CD1c-positive myeloid dendritic cell (primary cell): ENCODE results near the gene HSDL2.
"Not testable (repeated sequence)": the region's sequence is repeated elsewhere in the genome, so short reads cannot be mapped to it uniquely, and the experiment has no call there.

ENCODE experiments used
- DNase-seq: peaks from one replicate; pipeline ENCODE4 v3.0.0-alpha.2; 2016; ENCODE audit errors: extremely low spot score

The HSDL2 gene

DNA sequence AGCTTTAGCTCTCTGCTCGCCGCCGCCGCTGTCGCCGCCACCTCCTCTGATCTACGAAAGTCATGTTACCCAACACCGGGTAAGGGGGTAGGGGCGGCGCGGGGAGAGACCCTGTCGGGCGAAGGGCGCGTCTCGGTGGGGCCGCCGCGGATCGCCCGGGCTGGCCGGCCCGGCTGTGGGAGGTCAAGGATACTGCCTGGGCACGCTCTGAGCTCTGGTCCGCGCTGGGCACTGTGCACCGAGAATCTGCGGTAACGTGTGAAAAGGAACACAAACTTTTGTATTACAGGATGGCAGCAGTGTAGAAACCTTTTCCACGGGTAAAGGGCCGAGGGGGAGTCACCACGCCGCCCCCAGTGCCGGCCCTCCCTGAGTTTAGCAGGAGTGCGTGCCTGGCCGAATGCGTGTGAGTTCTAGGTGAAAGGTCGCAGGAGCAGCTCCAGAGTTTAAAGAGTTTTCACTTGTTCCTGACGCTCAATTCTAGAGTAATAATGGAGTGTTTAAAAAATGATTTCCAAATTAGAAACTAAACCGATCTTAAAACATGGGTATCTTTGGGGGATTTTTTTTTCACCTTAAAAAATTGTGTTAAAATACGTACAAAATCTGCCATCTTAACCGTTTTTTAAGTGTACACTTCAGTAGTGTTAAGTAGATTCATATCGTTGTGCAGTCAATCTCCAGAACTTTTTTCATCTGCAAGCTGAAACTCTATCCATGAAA lies at the start of gene HSDL2:
HSDL2 (plus strand) TSS at position 7 of the 723 bp plus-strand sequence; CDS start at position 63, 56 bp downstream.
- DNase-seq, result peak; percentile 71

DNA sequence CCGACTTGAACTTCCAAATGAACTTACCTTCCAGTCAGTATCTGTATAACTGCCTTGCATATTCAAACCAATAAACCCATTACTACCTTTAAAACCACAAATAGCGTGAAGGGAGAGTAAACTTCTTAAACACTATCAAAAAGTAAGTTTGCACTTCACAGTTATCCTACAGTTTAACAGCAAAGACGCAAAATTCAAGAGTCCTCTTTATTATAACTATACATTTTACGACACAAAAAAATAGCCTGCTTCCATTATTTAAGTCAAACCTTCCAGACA lies 48.3 kb upstream of the HSDL2 start:
- DNase-seq, result no peak

DNA sequence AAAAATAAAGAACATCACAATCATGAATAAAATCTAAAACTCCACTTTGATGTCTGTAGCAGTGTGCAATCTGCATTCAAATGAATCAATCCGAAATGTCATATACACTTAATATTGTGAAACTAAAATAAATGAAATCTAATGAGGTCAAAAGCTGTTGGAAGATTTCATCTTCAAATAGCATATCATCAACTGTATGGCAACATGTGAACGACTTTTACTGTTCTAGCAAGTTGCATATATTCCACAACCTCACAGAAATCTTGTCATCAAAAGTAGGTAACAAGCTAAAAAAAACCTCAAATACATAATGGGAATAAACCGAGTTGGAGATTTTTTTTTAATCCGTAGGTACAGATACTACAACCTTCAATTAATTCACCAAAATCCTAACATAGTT lies 47.7 kb upstream of the HSDL2 start:
- DNase-seq, result peak; percentile 17

DNA sequence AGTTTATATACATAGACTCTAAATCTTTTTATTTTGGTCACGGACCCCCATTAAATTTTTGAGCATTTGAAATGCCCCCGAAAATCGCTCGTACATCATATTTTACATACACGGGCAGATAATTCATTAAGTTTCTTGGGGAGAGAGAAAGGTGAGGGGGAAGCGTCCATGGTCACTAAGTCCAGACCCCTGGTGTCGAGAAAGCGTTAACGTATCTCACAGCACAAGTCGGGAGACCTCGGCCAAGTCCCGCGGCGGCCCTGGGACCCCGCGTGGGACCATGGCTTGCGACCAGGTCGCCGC lies 47.3 kb upstream of the HSDL2 start:
- DNase-seq, result no peak

DNA sequence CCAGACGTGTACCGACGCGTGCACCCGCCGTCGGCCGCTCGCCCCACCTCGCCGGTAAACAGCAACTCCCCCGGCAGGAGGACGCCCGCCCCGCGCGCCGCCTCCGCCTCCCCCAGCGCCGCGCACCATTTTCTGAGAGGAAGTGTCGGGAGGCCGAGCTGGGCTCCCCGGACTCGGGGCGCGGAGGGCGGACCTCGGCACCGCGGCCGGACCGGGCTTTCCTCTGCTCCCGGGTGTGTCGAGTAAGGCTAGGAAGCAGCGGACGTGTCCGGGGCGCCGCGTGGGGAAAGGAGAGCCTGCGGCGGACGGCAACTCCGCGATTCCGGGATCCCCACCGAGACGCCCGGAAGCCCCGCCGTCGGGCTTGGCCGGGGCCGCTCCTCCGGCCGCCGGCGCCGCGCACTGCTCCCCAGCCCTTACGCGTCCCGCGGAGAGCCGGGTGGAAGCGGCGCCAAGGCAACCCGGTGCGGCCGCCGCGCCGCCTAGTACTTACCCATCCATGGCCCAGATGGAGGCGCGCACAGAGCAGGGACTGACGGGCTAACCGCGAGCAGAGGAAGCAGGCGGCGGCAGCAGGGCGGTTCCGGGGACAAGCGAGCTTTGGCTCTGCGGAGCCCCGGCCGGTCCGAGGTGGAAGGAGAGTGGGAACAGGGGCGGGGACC lies 46.8 kb upstream of the HSDL2 start, which contains the start of gene PTBP3:
PTBP3 (minus strand) TSS at position 643 of the 662 bp plus-strand sequence. CDS start 35,754 bp downstream, outside the sequence.
- peak; percentile 80 for DNase-seq

DNA sequence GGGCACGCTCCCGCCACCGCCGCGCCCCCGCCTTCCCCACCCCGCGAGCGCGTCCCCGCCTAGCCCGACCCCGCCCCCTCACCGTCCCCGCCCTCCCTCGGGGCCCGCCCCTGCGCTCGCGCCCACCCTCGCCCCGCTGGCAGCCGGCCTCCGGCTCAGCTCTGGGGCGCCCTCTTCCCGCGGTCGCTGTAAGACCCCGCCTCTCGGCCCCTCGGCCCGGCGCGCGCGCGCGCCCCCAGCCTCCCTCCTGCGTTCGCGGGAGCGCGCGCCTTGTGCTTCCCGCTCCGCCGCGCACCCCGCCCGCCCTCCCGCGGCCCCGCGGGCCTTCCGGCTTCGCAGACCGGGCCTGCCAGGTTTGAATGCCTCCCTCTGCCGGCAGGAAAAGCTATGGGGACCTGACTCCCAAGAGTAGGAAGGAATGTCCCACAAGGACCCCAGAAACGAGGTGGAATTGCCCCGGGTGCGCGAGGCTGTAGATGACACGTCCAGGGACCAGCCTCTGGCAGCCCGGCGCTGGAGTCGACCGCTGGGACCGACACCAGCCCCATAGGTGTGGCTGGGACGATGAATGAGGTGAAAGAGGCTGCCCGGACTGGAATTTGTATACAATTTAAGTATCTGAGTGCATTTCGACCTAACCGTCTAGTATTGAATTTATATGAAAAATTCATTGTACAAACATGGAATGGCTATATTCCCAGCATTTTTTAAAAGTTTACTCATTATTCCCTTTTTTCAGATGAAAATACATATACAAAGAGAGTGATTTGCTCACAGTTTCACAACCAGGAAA lies 46.1 kb upstream of the HSDL2 start:
- DNase-seq, result peak; percentile 97

DNA sequence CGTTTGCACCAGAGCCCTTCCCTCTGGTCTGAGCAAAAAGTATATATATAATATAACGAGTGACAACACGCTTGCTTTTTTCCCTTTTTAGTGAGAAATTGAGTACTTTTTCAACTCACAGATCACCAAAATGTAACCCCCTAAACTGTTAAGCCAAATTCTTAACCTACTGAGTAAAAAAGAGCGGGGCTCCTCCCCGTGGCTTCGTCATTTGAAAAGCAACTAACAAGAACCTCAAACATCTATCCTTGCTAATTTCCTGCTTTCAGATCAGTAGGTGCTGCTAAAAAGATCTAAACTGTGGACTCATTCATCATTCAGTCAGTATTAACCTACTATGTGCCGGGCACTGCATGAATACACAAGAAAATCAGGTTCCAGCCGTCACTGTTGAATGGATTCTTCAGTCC lies 45.5 kb upstream of the HSDL2 start:
- peak; percentile 38 for DNase-seq

DNA sequence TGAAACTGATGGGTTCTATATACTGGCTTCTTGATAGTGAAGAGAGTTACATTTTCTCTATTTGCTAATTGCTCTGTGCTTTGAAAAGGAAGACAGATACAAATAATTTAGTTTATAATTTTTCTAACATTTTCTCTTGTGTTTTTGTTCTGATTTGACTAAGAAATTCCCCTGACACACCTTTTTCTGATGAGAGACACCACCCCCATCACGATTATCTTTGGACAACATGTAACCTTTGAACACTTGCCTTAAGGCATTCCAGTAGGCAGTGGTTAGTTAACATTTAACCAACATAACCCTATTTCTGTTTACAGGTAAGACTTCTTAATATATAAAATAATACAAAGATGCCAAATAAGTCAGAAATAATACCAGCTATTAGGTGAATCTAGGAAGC lies 42.4 kb upstream of the HSDL2 start:
- DNase-seq, result no peak

DNA sequence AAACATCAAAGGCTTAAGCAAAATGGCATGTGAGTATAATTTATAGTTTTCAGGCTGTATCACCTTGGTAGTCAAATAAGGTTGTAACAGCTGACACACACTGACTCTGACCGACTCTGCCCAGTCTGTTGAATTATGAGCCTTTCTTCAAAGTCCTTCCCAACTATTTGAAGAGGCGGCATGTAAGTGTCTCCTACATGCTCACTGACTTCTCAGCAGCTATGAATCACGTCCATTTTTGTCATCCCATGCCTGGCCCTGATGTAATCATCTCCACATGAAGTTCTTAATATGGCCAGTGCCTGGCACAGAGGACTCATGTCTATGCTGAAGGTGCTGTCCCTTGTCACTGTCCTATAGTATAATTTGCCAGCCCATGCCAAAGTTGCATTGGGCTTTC lies 41.3 kb upstream of the HSDL2 start:
- DNase-seq, result no peak

DNA sequence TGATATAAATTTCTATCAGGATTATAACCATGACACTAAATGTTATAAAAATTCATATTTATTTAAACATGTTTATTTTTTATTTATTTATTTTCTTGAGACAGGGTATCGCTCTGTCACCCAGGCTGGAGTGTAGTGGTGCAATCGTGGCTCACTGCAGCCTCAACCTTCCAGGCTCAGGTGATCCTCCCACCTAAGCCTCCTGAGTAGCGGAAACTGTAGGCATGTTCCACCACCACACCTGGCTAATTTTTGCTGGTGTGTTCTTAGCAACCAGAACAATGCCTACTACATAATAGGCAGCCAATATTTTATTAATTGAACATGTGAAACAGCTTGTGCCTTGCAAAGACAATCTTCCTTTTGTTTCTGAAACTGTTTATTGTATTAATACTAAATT lies 40.0 kb upstream of the HSDL2 start:
- no peak for DNase-seq

DNA sequence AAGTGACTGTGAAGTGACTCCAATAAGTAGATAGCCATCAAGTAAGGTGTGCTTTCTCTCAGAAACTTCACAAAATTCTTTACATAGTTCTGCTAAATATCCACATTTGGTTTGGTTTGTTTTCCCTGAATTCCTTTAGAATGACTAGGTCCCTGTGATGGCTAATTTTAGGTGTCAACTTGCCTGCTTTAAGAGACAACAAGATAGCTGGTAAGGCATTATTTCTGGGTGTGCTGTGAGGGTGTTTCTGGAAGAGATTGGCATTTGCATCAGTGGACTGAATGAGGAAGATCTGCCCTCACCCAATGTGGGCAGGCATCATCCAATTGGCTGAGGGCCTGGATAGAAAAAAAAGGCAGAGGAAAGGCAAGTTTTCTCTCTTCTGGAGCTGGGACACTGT lies 38.2 kb upstream of the HSDL2 start:
- DNase-seq, result no peak

DNA sequence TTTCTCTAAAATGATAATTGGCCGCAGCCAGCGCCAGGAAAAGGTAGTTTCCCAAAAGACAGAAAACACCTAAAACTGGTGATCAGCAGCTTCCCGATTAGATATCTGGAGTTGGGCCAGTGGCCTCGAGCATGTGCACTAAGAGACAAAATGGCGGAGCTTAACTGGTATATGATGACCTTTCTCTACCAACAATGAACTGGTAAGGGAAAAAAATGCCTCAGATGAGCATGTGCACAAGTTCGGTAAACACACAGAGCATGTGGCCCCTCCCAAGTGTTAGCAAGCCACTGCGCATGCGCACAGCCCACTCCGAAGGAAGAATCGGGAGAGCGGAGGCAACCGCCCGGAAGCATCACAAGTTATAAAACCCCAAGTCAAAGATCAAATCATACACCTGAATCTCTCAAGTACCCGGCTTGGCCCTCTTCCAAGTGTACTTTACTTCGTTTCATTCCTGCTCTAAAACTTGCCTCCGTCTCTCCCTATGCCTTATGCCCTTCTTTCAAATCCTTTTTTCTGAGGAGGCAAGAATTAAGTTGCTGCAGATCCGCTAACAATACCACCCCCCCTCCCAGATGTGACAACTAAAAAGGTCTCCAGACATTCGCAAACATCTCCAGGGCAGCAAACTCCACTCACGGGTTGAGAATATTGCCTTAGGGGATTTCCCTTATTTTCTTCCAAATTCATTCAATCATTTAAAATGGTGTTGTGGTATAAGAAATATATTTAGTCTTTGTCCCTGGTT lies 31.5 kb upstream of the HSDL2 start:
- DNase-seq, result peak; percentile 75

DNA sequence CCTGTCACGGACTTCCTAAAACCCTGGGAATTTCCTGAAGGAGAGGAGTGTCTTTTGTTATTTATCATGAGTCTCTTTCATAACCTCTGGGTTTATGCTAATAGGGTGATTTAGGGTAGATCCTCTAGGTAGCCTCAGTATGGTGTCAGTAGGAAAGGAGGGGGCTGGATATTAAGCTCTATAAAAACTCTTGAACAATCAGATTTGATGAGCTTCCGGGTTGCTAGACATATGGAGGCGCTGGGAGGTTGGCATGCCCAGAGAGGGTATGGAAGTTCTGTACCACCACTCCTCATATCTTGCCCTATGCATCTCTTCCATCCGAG lies 30.9 kb upstream of the HSDL2 start:
- no peak for DNase-seq

DNA sequence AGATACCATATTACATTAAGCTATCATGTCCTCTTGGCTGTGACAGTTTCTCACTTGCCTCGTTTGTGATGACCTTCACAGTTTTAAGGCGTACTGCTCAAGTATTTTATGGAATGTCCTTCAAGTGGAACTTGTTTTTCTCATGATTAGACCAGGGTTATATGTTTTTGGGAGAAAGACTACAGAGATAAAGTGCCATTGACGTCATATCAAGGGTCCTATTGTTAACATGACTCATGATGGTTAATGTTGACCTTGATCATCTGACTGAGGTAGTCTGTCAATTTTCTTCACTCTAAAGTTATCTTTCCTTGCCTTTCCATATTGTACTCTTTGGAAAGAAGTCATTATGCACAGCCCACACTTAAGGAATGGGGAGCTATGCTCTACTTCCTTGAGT lies 28.7 kb upstream of the HSDL2 start:
- no peak for DNase-seq

DNA sequence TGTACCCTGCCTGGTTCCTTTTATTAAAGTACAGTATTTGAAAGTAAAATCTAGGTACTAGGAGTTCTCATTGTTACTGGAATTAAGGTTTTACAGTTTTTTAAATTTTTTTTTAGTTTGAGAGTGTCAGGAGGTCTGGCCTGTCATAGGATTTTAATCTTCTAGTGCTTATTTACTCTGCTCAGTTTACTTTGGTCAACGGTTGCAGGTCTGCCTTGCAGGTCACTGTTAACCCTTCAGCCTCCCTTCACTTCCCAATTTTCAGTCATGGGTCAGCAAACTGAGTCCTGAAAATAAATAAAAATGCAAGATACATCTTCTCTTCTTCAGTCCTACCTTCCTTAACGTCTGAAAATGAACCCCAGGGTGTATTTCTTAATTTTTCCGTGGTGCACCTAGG lies 27.7 kb upstream of the HSDL2 start:
- DNase-seq, result no peak

DNA sequence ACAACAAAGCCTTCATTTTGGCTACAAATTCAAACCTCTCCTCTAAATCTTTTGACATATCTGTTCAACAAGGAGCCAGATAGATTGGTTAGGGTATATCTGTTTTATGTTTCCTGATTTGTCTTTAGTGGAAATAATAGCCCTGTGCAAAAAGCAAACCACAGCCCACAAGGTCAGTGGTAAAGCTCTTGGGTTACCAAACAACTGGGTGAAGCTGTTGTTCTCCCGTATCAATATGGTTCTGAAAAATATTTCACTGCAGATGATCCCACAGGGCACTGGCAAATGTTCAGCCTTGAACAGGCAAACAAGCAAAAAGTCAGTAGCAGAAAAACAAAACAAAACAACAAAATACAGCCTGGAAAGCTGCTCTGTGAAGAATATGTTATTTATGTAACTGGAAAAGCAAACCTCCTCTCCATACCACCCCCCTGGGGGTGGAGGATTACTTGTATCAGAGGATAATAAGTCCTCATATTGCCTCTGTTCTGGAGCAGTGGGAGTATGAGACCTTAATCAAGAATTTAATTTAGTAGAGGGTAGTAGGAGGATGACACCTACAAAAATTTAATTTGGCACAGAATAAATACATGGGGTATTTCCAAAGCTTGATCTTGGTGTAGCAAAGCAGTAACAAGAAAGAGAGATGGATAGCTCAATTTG lies 25.7 kb upstream of the HSDL2 start:
- no peak for DNase-seq

DNA sequence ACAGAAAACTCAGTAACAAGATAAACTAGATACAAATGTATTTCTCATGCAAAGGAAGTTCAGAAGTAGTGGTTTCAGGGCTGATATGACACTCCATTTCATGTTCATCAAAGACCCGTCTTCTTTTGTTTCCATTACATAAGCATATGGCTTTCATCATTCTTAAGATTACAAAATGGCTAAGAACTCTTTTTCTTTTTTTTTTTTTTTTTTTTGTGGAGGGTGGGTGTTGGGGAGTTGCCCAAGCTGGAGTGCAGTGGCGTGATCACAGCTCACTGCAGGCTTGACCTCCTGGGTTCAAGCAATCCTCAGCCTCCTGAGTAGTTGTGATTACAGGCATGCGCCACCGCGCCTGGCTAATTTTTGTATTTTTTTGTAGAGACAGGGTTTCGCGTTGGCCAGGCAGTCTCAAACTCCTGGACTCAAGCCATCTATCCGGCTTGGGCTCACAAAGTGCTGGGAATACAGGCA lies 24.4 kb upstream of the HSDL2 start:
- DNase-seq, result no peak

DNA sequence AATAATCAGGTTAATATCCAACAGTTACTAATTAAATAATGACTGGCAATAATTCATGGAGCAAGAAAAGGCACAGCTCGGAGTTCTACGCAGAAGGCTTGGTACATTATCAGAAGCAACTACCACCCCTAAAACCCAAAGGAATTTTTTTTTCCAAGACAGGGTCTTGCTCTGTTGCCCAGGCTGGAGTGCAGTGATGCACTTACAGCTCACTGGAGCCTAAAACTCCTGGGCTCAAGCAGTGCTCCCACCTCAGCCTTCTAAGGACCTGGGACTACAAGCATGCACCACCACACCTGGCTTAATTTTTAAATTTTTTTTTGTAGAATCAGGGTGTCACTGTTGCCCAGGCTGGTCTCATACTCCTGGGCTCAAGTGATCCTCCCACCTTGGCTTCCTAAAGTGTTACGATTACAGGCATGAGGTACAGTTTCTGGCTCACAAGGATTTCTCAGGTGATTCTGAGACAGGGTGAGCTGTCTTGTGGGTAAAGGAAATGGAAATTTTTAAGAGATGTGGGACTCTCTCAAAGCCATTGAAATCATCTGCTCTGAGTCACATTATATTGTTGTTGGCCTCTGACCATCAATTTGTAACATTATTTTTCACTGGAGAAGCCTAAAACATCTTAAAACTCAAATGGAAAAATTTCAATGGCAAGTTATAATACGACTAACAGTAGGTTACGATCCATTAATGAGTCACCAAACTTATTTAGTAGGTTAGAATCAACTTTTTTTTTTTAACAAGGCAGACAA lies 19.7 kb upstream of the HSDL2 start:
- no peak for DNase-seq

DNA sequence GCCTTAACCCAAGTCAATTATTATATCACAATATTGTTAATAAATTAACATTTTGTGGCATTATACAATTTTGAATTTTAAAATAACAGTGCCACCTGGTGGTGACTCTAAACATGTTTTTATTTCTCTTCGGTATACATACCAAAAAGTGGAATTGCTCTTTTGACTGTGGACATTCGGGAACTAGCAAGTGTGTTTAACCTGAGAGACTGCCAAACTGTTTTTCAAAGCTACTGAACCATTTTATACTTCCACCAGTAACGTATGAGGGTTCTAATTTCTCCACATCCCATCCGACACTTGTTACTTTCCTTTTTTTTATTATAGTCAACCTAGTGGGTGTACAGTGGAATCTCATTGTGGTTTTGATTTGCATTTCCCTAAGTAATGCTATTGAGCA lies 18.3 kb upstream of the HSDL2 start:
- peak; percentile 72 for DNase-seq

DNA sequence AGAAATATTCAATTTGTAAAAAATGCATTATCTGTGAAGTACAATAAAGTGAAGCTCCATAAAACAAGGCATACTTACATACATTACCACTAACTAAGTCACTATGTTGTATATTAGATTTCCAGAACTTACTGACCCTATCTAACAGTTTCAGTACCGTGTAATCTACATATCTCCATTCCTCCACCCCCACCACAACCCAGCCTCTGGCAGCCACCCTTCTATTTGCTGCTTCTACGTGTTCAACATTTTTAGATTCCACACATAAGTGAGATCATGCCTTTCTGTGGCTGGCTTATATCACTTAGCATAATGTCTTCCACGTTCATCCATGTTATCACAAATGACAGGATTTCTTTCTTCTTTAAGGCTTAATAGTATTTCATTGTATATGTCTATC lies 15.1 kb upstream of the HSDL2 start:
- DNase-seq, result no peak

DNA sequence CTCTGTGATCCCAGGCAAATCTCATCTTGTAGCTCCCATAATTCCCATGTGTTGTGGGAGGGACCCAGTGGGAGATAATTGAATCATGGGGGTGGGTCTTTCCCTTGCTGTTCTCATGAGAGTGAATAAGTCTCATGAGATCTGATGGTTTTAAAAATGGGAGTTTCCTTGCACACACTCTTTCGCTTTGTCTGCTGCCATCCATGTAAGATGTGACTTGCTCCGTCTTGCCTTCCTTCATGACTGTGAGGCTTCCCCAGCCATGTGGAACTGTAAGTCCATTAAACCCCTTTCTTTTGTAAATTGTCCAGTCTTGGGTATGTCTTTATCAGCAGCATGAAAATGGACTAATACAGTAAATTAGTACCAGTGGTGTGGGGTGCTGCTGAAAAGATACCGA lies 14.7 kb upstream of the HSDL2 start:
- DNase-seq, result not testable (repeated sequence)
